K562 (cell line): ENCODE results near the gene ELOVL1. TPM values are rescaled to one million over a fixed set of nuclear protein-coding genes. Genes with fewer than 3 reads are reported as not detected.

Experiments used
- BCOR ChIP-seq: fragments of 450-650 bp; IDR thresholded peaks from 2 replicates; pipeline ENCODE4 v1.6.1; 2016
- E2F8 ChIP-seq: fragments of 450-650 bp; IDR thresholded peaks from 2 replicates; pipeline ENCODE4 v1.7.1; 2018; ENCODE audit warnings: mild to moderate bottlenecking, low read depth; ENCODE audit not compliant: partially characterized antibody
- EP400 ChIP-seq: fragments of 450-650 bp; IDR thresholded peaks from 2 replicates; pipeline ENCODE4 v1.6.1; 2017; ENCODE audit warnings: antibody characterized with exemption, mild to moderate bottlenecking, moderate library complexity
- HDAC1 ChIP-seq, 2 experiments: fragments of 450-650 bp; IDR thresholded peaks; 2 replicates each; pipeline ENCODE4 v1.6.1; 2016 to 2017; ENCODE audit warnings: inconsistent platforms in 1 of 2, mild to moderate bottlenecking in 1 of 2, moderate library complexity in 1 of 2
- NFE2 ChIP-seq: IDR thresholded peaks from 2 replicates; pipeline ENCODE4 v1.6.1; 2014; ENCODE audit warnings: antibody characterized with exemption, low read depth
- POLR2AphosphoS5 ChIP-seq: IDR thresholded peaks from 2 replicates; pipeline ENCODE4 v1.6.1; 2011; ENCODE audit warnings: mild to moderate bottlenecking, low read depth, low read length, moderate library complexity; ENCODE audit not compliant: control insufficient read depth, insufficient read depth
- TAF15 ChIP-seq: fragments of 200-400 bp; formaldehyde crosslinking; IDR thresholded peaks from 2 replicates; pipeline ENCODE4 v1.6.1; 2017; ENCODE audit warnings: mild to moderate bottlenecking, low read depth, low read length, moderate library complexity
- ZNF24 ChIP-seq: fragments of 450-650 bp; IDR thresholded peaks from 2 replicates; pipeline ENCODE4 v1.6.1; 2016
- ZNF511 ChIP-seq: sonication (generic); formaldehyde crosslinking; IDR thresholded peaks from 2 replicates; pipeline ENCODE4 v1.8.0; 2022; ENCODE audit warnings: mild to moderate bottlenecking, missing genetic modification reagents
- polyA plus RNA-seq, 8 experiments: library from polyadenylated mRNA; depleted of rRNA in 4 of 8; stranded (reverse) in 5 of 8; unstranded in 3 of 8; fragments of >200 nt; fragmentation: Nextera tagmentation in 2 of 8; fragmentation: Illumina TruSeq in 1 of 8; extraction: Ambion mirVana in 2 of 8; extraction: Trizol in 1 of 8; gene quantifications; 2 replicates each; pipeline versions ENCODE4 v1.2.1 to v1.2.3, GENCODE V29; 2011 to 2014; ENCODE audit warnings: inconsistent platforms in 1 of 8, missing spikeins in 1 of 8
- total RNA-seq, 7 experiments: library from RNA; depleted of rRNA in 6 of 7; stranded (reverse); fragments of >200 nt in 6 of 7; fragmentation: Illumina TruSeq in 2 of 7; extraction: Trizol in 2 of 7; gene quantifications; 2 replicates each; pipeline versions ENCODE4 v1.2.1 to v1.2.3, GENCODE V29; 2011 to 2021; ENCODE audit warnings: low replicate concordance in 1 of 7
- TF ChIP-seq, protein P1 (sequence below): IDR thresholded peaks from 2 replicates; pipeline ENCODE4 v1.6.1; 2012; ENCODE audit warnings: low read depth, low read length, improper control_type of control experiment, borderline replicate concordance
- TF ChIP-seq, protein P2 (sequence below): fragments of 250-450 bp; sonication (Bioruptor Pico); IDR thresholded peaks from 2 replicates; pipeline ENCODE4 v1.8.0; 2022; ENCODE audit warnings: inconsistent platforms

Gene ELOVL1
- total and polyA plus RNA-seq, 9 of the 15 experiments (the other 6 are each of a cell fraction or from before 2014, with no cell fraction given), result 51.0 to 157 (median 70.3) TPM

- no peak for TF ChIP-seq ZNF24
- peak; percentile 22; the same call in 1 of the 2 replicates for TF ChIP-seq POLR2AphosphoS5
- TF ChIP-seq, protein P1, sequence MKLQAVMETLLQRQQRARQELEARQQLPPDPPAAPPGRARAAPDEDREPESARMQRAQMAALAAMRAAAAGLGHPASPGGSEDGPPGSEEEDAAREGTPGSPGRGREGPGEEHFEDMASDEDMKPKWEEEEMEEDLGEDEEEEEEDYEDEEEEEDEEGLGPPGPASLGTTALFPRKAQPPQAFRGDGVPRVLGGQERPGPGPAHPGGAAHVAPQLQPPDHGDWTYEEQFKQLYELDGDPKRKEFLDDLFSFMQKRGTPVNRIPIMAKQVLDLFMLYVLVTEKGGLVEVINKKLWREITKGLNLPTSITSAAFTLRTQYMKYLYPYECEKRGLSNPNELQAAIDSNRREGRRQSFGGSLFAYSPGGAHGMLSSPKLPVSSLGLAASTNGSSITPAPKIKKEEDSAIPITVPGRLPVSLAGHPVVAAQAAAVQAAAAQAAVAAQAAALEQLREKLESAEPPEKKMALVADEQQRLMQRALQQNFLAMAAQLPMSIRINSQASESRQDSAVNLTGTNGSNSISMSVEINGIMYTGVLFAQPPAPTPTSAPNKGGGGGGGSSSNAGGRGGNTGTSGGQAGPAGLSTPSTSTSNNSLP, result no peak
- no peak for TF ChIP-seq EP400
- no peak for TF ChIP-seq E2F8
- TF ChIP-seq, protein P2, sequence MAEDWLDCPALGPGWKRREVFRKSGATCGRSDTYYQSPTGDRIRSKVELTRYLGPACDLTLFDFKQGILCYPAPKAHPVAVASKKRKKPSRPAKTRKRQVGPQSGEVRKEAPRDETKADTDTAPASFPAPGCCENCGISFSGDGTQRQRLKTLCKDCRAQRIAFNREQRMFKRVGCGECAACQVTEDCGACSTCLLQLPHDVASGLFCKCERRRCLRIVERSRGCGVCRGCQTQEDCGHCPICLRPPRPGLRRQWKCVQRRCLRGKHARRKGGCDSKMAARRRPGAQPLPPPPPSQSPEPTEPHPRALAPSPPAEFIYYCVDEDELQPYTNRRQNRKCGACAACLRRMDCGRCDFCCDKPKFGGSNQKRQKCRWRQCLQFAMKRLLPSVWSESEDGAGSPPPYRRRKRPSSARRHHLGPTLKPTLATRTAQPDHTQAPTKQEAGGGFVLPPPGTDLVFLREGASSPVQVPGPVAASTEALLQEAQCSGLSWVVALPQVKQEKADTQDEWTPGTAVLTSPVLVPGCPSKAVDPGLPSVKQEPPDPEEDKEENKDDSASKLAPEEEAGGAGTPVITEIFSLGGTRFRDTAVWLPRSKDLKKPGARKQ (CRISPR knock-in tag), result no peak
- TF ChIP-seq BCOR, result no peak
- peak in 1 of 2 experiments; percentile 51; a peak in 2 of 4 replicates for TF ChIP-seq HDAC1 (IDR thresholded peaks at IDR 0.05)
- TF ChIP-seq ZNF511 (CRISPR knock-in tag), result no peak
- no peak for TF ChIP-seq TAF15
- no peak for TF ChIP-seq NFE2
Observed at GRCh38 chr1:43344267-43344850, 23.5 kb downstream of the ELOVL1 start (continued).
